HepG2 (cell line): ENCODE results near the gene CD2AP. TPM values are rescaled to one million over a fixed set of nuclear protein-coding genes. Genes with fewer than 3 reads are reported as not detected.

Experiments used
- ATAC-seq: fragments of 200-7000 bp; cut with Tn5 transposase; 3 replicates; pipeline ENCODE4 v1.9.1; 2020; ENCODE audit warnings: mild to moderate bottlenecking, moderate library complexity
- BruUV-seq: library from RNA; stranded (reverse); fragments of 400-500 nt; replicated peaks from 2 replicates; lab custom pipeline; 2021; lab: Mats Ljungman, UMichigan
- CTCF ChIA-PET: fragments of 300-600 bp; formaldehyde crosslinking; extraction: SDS; loops from one replicate; lab custom pipeline; 2021; ENCODE audit warnings: low total read pairs, inconsistent platforms, low intra/inter-chr PET ratio; lab: Yijun Ruan, JAX
- POLR2A ChIA-PET: fragments of 350-600 bp; sonication (Branson Sonifier 250); formaldehyde crosslinking; loops from one replicate; lab custom pipeline; 2020; ENCODE audit warnings: antibody characterized with exemption, inconsistent platforms; lab: Yijun Ruan, JAX
- DNase-seq: peaks from one replicate; pipeline ENCODE4 v3.0.0-alpha.2; 2015; ENCODE audit warnings: low spot score
- FAIRE-seq: peaks from 3 replicates; lab custom pipeline; 2011; peaks lifted over from hg19 to GRCh38; lab: Jason Lieb, UNC
- H2AFZ ChIP-seq: one replicate; pipeline ENCODE4 v1.6.1; 2011; ENCODE audit warnings: low read length, inconsistent platforms
- H3K27ac ChIP-seq: fragments of 300-600 bp; 3 replicates; pipeline ENCODE4 v1.8.0; 2011; ENCODE audit warnings: mixed run types, mild to moderate bottlenecking, mixed read lengths, low read length, inconsistent platforms; ENCODE audit not compliant: insufficient read depth; ENCODE audit errors: extremely low read length
- H3K27me3 ChIP-seq, 2 experiments: fragments of 200-600 bp in 1 of 2; 2 replicates in 1 of 2; 3 replicates in 1 of 2; pipeline versions ENCODE4 v1.6.0 to v1.8.0; 2011; ENCODE audit warnings: low read length in 2 of 2, mild to moderate bottlenecking in 2 of 2, moderate library complexity in 2 of 2, inconsistent platforms in 1 of 2; ENCODE audit not compliant: insufficient read depth in 2 of 2, control insufficient read depth in 1 of 2
- H3K36me3 ChIP-seq, 2 experiments: fragments of 200-600 bp in 1 of 2; replicated peaks in 1 of 2; 2 replicates in 1 of 2; 3 replicates in 1 of 2; pipeline versions ENCODE4 v1.5.1 to v1.8.0; 2011; ENCODE audit warnings: low read length in 2 of 2, inconsistent platforms in 1 of 2; ENCODE audit not compliant: insufficient read depth in 2 of 2, control insufficient read depth in 1 of 2
- H3K4me1 ChIP-seq: 2 replicates; pipeline ENCODE4 v1.5.1; 2012; ENCODE audit warnings: low read length, inconsistent platforms; ENCODE audit not compliant: insufficient read depth
- H3K4me2 ChIP-seq: 2 replicates; pipeline ENCODE4 v1.6.0; 2011; ENCODE audit warnings: low read depth, low read length, inconsistent platforms
- H3K4me3 ChIP-seq, 3 experiments: fragments of 200-600 bp in 1 of 3; sonication (generic), shearing (Covaris generic) in 1 of 3; replicated peaks in 1 of 3; 2 replicates each; pipeline ENCODE4 v1.5.1; 2011 to 2016; ENCODE audit warnings: low read length in 3 of 3, inconsistent platforms in 2 of 3, low read depth in 2 of 3, mild to moderate bottlenecking in 2 of 3, control low read depth in 1 of 3, mixed read lengths in 1 of 3; ENCODE audit not compliant: insufficient read depth in 1 of 3
- H3K79me2 ChIP-seq: one replicate; pipeline ENCODE4 v1.6.1; 2011; ENCODE audit warnings: low read length, inconsistent platforms; ENCODE audit not compliant: insufficient read depth
- H3K9ac ChIP-seq: 2 replicates; pipeline ENCODE4 v1.6.0; 2011; ENCODE audit warnings: mild to moderate bottlenecking, low read depth, low read length, inconsistent platforms; ENCODE audit not compliant: insufficient read depth
- H3K9me3 ChIP-seq: 2 replicates; pipeline ENCODE4 v1.5.1; 2012; ENCODE audit warnings: mild to moderate bottlenecking, low read length
- H4K20me1 ChIP-seq: 2 replicates; pipeline ENCODE4 v1.6.0; 2011; ENCODE audit warnings: inconsistent platforms, mild to moderate bottlenecking, low read length, moderate library complexity; ENCODE audit not compliant: insufficient read depth
- FOXM1 ChIP-seq: sonication (generic); formaldehyde crosslinking; IDR thresholded peaks from 2 replicates; pipeline ENCODE4 v1.5.0; 2020; ENCODE audit warnings: missing genetic modification reagents
- JDP2 ChIP-seq: sonication (generic); formaldehyde crosslinking; IDR thresholded peaks from 2 replicates; pipeline ENCODE4 v1.8.1; 2022; ENCODE audit warnings: missing genetic modification reagents, borderline replicate concordance
- MAF1 ChIP-seq: sonication (generic); formaldehyde crosslinking; IDR thresholded peaks from 2 replicates; pipeline ENCODE4 v1.5.0; 2020; ENCODE audit warnings: missing genetic modification reagents, borderline replicate concordance
- MEIS2 ChIP-seq: sonication (generic); formaldehyde crosslinking; IDR thresholded peaks from 2 replicates; pipeline ENCODE4 v1.9.0; 2021; ENCODE audit warnings: mild to moderate bottlenecking, missing genetic modification reagents
- PTBP1 ChIP-seq: fragments of 200-400 bp; formaldehyde crosslinking; IDR thresholded peaks from 2 replicates; pipeline ENCODE4 v1.6.1; 2018; ENCODE audit warnings: low read length, low read depth; ENCODE audit not compliant: poor library complexity, severe bottlenecking
- ZNF746 ChIP-seq: sonication (generic); formaldehyde crosslinking; IDR thresholded peaks from 2 replicates; pipeline ENCODE4 v1.8.0; 2022; ENCODE audit warnings: mild to moderate bottlenecking, missing genetic modification reagents
- ZNF747 ChIP-seq: sonication (generic); formaldehyde crosslinking; IDR thresholded peaks from 2 replicates; pipeline ENCODE4 v1.8.1; 2023; ENCODE audit warnings: missing genetic modification reagents, mild to moderate bottlenecking, borderline replicate concordance
- WGBS: methylation state at CpG from one replicate; pipeline ENCODE4 v1.1.6; 2017; ENCODE audit warnings: low lambda C conversion rate; 5-methylcytosine and 5-hydroxymethylcytosine counted together
- in situ Hi-C: cut with HindIII; loops from 2 replicates; pipeline ENCODE4 v1.10.0; 2017; ENCODE audit warnings: low pct_unique_long_range_greater_than_20kb; ENCODE audit not compliant: extremely low pct_ligation_motif_present
- intact Hi-C: fragments of 100-400 bp; cut with micrococcal nuclease; formaldehyde crosslinking; loops from one replicate; pipeline ENCODE4 v1.10.0; 2022; ENCODE audit not compliant: unreplicated experiment
- polyA plus RNA-seq, 8 experiments: library from polyadenylated mRNA; depleted of rRNA in 3 of 8; stranded (reverse) in 7 of 8; unstranded in 1 of 8; fragments of >200 nt; fragmentation: Illumina TruSeq in 4 of 8; extraction: Trizol in 4 of 8; gene quantifications; 2 replicates each; pipeline versions ENCODE4 v1.2.1 to v1.2.3, GENCODE V29; 2011 to 2016; ENCODE audit warnings: low read depth in 4 of 8, missing spikeins in 1 of 8, mixed read lengths in 1 of 8; ENCODE audit not compliant: insufficient read depth in 1 of 8
- total RNA-seq, 5 experiments: library from RNA; depleted of rRNA; stranded (reverse); fragments of >200 nt; fragmentation: Illumina TruSeq; extraction: Trizol; gene quantifications; 2 replicates each; pipeline ENCODE4 v1.2.3, GENCODE V29; 2016; ENCODE audit warnings: low read depth in 1 of 5
- TF ChIP-seq, protein P1 (sequence below): sonication (generic); formaldehyde crosslinking; IDR thresholded peaks from 2 replicates; pipeline ENCODE4 v1.5.1; 2020; ENCODE audit warnings: mild to moderate bottlenecking, missing genetic modification reagents
- TF ChIP-seq, protein P2 (sequence below): sonication (generic); formaldehyde crosslinking; IDR thresholded peaks from 2 replicates; pipeline ENCODE4 v1.4.0; 2020; ENCODE audit warnings: mild to moderate bottlenecking, missing genetic modification reagents

CD2AP gene
- total and polyA plus RNA-seq, 2 of the 13 experiments (the other 11 are each of a cell fraction or from before 2014, with no cell fraction given), result 8.6 to 31.9 TPM

DNA sequence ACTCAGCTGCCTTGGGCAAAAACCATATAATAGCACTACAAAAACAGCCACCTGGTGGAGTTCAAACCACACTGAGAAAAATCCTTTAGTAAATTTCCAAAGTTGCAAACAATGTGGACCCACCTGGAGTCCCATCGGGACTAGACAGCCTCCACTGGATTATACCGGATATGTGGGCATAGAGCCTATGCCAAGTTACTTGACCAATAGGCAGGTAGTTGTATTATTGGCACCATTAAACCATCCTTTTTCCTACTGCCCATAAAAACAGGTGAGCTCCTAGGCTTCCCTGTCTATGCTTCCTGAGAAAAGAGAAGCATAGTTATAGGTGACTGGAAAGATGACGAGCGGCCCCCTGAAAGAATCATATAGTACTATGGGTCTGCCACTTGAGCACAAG is 169.1 kb downstream of the CD2AP start:
- in situ Hi-C loops (no loop called here), intact Hi-C loops (loop anchor here (5.0 kb wide), 1 partner anchor 1254 kb away; no protein-coding TSS in a partner anchor)
- no TSS peak for BruUV-seq
- no peaks in the 10 kb centered on the region for H3K4me1 ChIP-seq
- H3K36me3 ChIP-seq, result no peaks in the 10 kb centered on the region
- CTCF ChIA-PET, result no interaction called here
- H3K27me3 ChIP-seq, result peaks cover 0 to 15% of the 10 kb centered on the region in 2 experiments; a peak in 2 of 5 replicates
- 26% methylated on average over 4 of the region's 4 CpGs for WGBS
- no peaks in the 10 kb centered on the region for H3K79me2 ChIP-seq
- no peak for FAIRE-seq
- no peak overlapping the region for H3K9ac ChIP-seq
- no peaks in the 10 kb centered on the region for H3K9me3 ChIP-seq
- H4K20me1 ChIP-seq, result no peaks in the 10 kb centered on the region
- no peak overlapping the region for H3K4me3 ChIP-seq
- H3K27ac ChIP-seq, result no peak overlapping the region
- no peak for DNase-seq
- TF ChIP-seq MAF1 (CRISPR knock-in tag) (no peak), FOXM1 (CRISPR knock-in tag) (no peak), ZNF746 (no peak), MEIS2 (no peak), JDP2 (CRISPR knock-in tag) (no peak), PTBP1 (no peak), ZNF747 (no peak)
- TF ChIP-seq, protein P1, sequence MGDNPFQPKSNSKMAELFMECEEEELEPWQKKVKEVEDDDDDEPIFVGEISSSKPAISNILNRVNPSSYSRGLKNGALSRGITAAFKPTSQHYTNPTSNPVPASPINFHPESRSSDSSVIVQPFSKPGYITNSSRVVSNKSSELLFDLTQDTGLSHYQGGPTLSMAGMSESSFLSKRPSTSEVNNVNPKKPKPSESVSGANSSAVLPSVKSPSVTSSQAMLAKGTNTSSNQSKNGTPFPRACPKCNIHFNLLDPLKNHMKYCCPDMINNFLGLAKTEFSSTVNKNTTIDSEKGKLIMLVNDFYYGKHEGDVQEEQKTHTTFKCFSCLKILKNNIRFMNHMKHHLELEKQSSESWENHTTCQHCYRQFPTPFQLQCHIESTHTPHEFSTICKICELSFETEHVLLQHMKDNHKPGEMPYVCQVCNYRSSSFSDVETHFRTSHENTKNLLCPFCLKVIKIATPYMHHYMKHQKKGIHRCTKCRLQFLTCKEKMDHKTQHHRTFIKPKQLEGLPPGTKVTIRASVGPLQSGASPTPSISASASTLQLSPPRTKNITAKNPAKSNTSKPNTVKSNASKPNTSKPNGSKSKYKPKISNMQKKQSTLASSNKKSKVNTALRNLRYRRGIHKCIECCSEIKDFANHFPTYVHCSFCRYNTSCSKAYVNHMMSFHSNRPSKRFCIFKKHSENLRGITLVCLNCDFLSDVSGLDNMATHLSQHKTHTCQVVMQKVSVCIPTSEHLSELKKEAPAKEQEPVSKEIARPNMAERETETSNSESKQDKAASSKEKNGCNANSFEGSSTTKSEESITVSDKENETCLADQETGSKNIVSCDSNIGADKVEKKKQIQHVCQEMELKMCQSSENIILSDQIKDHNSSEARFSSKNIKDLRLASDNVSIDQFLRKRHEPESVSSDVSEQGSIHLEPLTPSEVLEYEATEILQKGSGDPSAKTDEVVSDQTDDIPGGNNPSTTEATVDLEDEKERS (CRISPR knock-in tag), result no peak
- TF ChIP-seq, protein P2, sequence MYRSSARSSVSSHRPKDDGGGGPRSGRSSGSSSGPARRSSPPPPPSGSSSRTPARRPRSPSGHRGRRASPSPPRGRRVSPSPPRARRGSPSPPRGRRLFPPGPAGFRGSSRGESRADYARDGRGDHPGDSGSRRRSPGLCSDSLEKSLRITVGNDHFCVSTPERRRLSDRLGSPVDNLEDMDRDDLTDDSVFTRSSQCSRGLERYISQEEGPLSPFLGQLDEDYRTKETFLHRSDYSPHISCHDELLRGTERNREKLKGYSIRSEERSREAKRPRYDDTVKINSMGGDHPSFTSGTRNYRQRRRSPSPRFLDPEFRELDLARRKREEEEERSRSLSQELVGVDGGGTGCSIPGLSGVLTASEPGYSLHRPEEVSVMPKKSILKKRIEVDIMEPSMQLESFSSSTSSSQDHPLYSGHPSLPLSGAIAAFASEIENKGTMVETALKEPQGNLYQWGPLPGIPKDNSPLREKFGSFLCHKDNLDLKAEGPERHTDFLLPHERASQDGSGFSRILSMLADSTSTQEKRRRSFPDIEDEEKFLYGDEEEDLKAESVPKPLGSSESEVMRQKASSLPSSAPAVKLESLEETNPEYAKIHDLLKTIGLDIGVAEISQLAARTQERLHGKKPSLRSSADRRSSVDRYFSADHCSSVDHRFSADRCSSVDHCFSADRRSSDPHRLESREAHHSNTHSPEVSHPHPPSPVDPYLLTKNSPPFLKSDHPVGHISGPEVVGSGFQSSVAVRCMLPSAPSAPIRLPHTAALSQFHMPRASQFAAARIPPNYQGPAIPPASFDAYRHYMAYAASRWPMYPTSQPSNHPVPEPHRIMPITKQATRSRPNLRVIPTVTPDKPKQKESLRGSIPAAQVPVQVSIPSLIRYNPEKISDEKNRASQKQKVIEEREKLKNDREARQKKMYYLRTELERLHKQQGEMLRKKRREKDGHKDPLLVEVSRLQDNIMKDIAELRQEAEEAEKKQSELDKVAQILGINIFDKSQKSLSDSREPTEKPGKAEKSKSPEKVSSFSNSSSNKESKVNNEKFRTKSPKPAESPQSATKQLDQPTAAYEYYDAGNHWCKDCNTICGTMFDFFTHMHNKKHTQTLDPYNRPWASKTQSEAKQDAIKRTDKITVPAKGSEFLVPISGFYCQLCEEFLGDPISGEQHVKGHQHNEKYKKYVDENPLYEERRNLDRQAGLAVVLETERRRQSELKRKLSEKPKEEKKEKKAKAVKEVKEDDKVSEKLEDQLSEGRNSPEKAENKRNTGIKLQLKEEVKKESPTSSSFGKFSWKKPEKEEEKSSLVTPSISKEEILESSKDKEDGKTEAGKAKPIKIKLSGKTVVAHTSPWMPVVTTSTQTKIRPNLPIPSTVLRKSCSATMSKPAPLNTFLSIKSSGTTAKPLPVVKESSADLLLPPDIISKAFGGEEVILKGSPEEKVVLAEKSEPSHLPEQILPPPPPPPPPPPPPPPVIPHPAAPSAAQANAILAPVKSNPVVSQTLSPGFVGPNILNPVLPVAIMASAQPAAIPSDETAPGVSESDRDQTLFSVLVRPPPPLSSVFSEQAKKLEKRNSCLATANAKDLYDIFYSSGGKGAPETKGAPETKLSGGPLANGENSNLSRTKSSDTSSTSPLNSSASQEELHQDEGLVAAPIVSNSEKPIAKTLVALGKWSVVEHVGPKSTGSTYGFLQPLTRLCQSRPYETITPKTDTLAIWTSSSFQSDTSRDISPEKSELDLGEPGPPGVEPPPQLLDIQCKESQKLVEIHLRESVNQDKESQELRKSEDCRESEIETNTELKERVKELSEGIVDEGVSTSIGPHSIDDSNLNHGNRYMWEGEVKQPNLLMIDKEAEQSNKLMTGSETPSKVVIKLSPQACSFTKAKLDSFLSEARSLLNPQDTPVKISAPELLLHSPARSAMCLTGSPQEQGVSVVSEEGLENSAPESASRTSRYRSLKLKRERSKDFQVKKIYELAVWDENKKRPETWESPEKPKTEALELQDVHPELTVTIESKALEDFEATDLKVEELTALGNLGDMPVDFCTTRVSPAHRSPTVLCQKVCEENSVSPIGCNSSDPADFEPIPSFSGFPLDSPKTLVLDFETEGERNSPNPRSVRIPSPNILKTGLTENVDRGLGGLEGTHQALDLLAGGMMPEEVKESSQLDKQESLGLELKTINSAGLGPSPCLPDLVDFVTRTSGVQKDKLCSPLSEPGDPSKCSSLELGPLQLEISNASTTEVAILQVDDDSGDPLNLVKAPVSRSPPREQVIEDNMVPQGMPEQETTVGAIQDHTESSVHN (CRISPR knock-in tag), result no peak
- no peak overlapping the region for H3K4me2 ChIP-seq
- POLR2A ChIA-PET, result no interaction called here
- ATAC-seq, result no peak
- no peak overlapping the region for H2AFZ ChIP-seq
